ENCODE results near the gene KRT84.

Gene KRT84

DNA sequence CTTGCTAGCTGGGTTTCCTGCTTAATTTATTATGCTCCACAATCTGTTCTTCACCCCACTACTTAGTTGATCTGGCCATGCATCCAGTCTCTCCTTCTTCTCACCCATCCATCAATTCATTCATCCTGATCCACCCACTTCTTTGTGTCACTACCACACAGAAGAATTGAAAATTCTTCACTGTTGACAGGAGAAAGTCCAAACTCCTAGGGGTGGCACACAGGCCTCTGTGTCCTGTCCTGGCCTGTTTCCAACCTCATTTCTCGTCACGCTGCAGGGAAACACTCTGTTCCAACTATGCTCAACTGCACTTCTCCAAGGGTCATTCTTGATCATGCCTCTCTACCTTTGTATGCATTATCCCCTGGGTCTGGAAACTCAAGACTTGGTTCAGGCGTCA lies 53.6 kb downstream of the KRT84 start (continued):
- TF ChIP-seq YY2 (tag by site-specific recombination; IDR thresholded peaks at IDR 0.05) (no peak), ZNF660 (tag by site-specific recombination; IDR thresholded peaks at IDR 0.05) (no peak)

DNA sequence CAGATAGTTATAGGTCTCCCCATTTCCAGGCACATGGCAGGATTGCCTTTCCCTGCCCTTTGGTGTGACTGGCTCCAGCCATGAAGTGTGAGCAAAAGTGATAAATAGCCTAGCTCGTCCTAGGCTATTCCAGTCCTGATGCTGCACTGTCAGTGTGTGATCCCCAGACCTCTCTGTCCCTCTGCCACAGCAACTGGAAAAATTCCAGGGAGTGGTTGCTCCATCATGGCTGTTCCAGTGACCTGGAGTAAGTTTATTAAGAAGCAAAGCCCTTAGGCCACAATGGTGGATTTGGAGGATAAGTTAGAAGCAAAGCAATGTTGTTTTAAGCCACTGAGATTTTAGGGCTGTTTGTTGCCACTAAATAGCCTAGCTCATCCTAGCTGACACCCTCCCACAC lies 54.4 kb downstream of the KRT84 start:
- no peak overlapping the region for H3K27ac ChIP-seq (ENCODE audit: extremely low read depth, low read depth, low read length)
- H3K4me3 ChIP-seq (ENCODE audit: low read depth, low read length): no peak overlapping the region
- H3K9me3 ChIP-seq (ENCODE audit: control insufficient read depth, insufficient read depth, low read depth, low read length): no peaks in the 10 kb centered on the region
- no peaks in the 10 kb centered on the region for H3K4me1 ChIP-seq (ENCODE audit: control insufficient read depth, insufficient read depth, low read length)
- ChIA-PET POLR2A (no interaction called here), CTCF (interaction anchor here (0.8 to 9.2 kb wide), 8 partner anchors 16 to 176 kb away, joined by 3 to 104 read pairs (median 4); no protein-coding TSS in a partner anchor)
- no peak for TF ChIP-seq SP7 (tag by site-specific recombination; IDR thresholded peaks at IDR 0.05)
- TF ChIP-seq, protein P1, sequence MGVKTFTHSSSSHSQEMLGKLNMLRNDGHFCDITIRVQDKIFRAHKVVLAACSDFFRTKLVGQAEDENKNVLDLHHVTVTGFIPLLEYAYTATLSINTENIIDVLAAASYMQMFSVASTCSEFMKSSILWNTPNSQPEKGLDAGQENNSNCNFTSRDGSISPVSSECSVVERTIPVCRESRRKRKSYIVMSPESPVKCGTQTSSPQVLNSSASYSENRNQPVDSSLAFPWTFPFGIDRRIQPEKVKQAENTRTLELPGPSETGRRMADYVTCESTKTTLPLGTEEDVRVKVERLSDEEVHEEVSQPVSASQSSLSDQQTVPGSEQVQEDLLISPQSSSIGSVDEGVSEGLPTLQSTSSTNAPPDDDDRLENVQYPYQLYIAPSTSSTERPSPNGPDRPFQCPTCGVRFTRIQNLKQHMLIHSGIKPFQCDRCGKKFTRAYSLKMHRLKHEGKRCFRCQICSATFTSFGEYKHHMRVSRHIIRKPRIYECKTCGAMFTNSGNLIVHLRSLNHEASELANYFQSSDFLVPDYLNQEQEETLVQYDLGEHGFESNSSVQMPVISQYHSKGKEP (tag by site-specific recombination; IDR thresholded peaks at IDR 0.05): no peak
- H3K36me3 ChIP-seq (ENCODE audit: control insufficient read depth in 2 of 2, insufficient read depth in 1 of 2, low read length in 2 of 2): no peaks in the 10 kb centered on the region

DNA sequence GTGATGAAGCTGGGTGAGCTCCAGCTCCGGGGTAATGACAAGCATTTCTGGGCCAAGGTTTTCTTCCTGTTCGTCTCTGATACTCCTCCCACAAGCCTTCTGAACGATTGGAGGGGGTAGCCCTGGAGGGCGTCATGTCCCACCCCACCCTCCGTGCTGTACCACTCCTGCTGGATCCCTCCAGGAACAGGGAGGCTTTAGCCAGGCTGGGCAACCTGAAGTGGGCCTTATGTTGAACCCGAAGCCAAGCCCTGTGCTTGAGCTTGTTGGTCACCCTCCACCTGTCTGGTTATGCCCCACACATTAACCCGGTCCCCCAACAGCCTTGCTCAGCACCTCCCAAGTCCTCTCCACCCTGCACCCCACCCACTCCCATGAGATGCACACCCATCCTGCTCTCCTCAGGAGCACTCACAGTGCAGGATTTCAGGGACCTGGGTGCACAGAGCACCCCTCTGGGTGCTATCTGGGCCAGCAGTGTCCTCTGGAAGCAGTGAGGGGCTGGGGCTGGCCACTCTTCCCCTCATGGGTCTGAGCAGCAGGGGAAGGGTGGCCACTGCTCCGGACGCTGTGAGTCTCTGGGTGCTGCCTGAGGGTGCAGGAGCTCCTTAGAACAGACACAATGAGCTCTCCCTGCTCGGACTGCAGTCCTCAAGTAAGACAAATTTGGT lies 57.5 kb downstream of the KRT84 start:
- TF ChIP-seq ZNF843 (tag by site-specific recombination; IDR thresholded peaks at IDR 0.05): no peak
- TF ChIP-seq ZXDB (tag by site-specific recombination; IDR thresholded peaks at IDR 0.05): 0 out of 2 replicates have a peak, but pooled peaks have one; percentile 0
- POLR2A ChIA-PET: interaction anchor here (1.3 to 1.4 kb wide), 3 partner anchors 9 to 49 kb away, joined by 4 to 6 read pairs (median 4); no protein-coding TSS in a partner anchor

More for the DNA sequence above, 57.5 kb downstream of the KRT84 start:
- no peaks in the 10 kb centered on the region for H3K9me3 ChIP-seq (ENCODE audit: control insufficient read depth, insufficient read depth, low read depth, low read length)
- CTCF ChIA-PET: interaction anchor here (0.6 to 9.2 kb wide), 51 partner anchors 9 to 653 kb away, joined by 3 to 104 read pairs (median 5); no protein-coding TSS in a partner anchor
- no peaks in the 10 kb centered on the region for H3K4me1 ChIP-seq (ENCODE audit: control insufficient read depth, insufficient read depth, low read length)
- H3K36me3 ChIP-seq (ENCODE audit: control insufficient read depth in 2 of 2, insufficient read depth in 1 of 2, low read length in 2 of 2): no peaks in the 10 kb centered on the region
- no peak overlapping the region for H3K4me3 ChIP-seq (ENCODE audit: low read depth, low read length)
- H3K27ac ChIP-seq (ENCODE audit: extremely low read depth, low read depth, low read length): no peak overlapping the region

All from HEK293 (cell line).